ENCODE measurements around the gene AGPAT3. TPM values are rescaled to one million over a fixed set of nuclear protein-coding genes. Genes with fewer than 3 reads are reported as not detected.

Gene AGPAT3
- total RNA-seq, 1 donor, result 47.4 TPM

DNA sequence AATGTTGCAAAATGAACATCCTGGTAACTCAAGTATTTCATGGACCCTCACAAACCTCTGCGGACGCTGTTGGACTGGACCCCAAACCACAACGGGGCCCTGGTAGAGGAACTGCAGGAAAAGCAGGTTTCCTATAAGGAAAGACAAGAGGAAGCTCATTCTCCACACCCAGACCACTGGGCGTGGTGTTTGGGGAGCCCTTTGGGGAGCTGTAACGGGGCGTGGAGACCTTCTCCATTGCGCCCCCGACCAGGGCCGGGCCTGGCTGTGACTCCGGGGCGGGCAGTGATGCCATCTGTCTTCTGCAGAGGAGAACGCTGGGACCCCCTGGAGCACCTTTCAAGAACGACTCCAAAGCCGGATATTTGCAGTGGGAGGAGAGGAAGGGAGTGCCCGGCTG, 30.0 kb upstream of the AGPAT3 start:
- Histone ChIP-seq H3K36me3 (ENCODE audit: insufficient read depth, low read length) (no peaks in the 10 kb centered on the region), H3K79me2 (ENCODE audit: insufficient read depth, low read length) (no peaks in the 10 kb centered on the region), H3K4me2 (ENCODE audit: insufficient read depth, low read length) (no peak overlapping the region), H3K9me3 (ENCODE audit: low read depth, low read length) (no peaks in the 10 kb centered on the region), H3K27ac (ENCODE audit: low read depth, low read length) (no peak overlapping the region), H2AFZ (ENCODE audit: low read length) (no peak overlapping the region), H3K4me1 (ENCODE audit: insufficient read depth, low read length) (no peaks in the 10 kb centered on the region), H3K4me3 (ENCODE audit: insufficient read depth, low read length) (no peak overlapping the region), H3K27me3 (ENCODE audit: insufficient read depth, low read length) (peaks cover 19% of the 10 kb centered on the region), H4K20me1 (ENCODE audit: insufficient read depth, low read length) (no peaks in the 10 kb centered on the region)
- no peak for DNase-seq (ENCODE audit: insufficient read length, low spot score, missing footprints)
- TF ChIP-seq, protein P1, sequence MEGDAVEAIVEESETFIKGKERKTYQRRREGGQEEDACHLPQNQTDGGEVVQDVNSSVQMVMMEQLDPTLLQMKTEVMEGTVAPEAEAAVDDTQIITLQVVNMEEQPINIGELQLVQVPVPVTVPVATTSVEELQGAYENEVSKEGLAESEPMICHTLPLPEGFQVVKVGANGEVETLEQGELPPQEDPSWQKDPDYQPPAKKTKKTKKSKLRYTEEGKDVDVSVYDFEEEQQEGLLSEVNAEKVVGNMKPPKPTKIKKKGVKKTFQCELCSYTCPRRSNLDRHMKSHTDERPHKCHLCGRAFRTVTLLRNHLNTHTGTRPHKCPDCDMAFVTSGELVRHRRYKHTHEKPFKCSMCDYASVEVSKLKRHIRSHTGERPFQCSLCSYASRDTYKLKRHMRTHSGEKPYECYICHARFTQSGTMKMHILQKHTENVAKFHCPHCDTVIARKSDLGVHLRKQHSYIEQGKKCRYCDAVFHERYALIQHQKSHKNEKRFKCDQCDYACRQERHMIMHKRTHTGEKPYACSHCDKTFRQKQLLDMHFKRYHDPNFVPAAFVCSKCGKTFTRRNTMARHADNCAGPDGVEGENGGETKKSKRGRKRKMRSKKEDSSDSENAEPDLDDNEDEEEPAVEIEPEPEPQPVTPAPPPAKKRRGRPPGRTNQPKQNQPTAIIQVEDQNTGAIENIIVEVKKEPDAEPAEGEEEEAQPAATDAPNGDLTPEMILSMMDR (IDR thresholded peaks at IDR 0.05; ENCODE audit: extremely low read depth, low read depth, low read length), result no peak

DNA sequence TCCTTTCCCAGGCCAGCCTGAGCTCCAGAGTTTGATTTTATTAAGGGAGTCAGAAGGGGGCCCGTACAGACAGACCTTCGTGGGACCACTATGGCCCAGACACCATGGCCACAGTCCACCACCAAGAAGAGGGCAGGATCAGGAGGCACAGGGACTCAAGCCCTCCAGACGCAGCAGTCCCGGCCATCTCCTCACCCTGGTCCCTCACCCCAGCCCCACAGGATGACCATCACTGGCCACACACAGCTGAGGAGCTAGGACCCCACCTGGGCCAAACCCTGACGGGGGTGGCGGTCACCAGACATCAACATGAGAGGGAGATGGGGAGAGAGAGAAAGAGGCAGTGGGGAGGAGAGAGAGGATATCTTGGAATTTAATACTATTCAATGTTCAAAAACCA, 29.2 kb upstream of the AGPAT3 start:
- H3K4me3 ChIP-seq (ENCODE audit: insufficient read depth, low read length), result no peak overlapping the region
- peaks cover 12% of the 10 kb centered on the region for H3K27me3 ChIP-seq (ENCODE audit: insufficient read depth, low read length)
- no peaks in the 10 kb centered on the region for H4K20me1 ChIP-seq (ENCODE audit: insufficient read depth, low read length)
- H3K79me2 ChIP-seq (ENCODE audit: insufficient read depth, low read length), result no peaks in the 10 kb centered on the region
- H3K36me3 ChIP-seq (ENCODE audit: insufficient read depth, low read length), result no peaks in the 10 kb centered on the region
- H3K4me1 ChIP-seq (ENCODE audit: insufficient read depth, low read length), result no peaks in the 10 kb centered on the region
- no peaks in the 10 kb centered on the region for H3K9me3 ChIP-seq (ENCODE audit: low read depth, low read length)
- DNase-seq (ENCODE audit: insufficient read length, low spot score, missing footprints), result peak; percentile 35
- no peak overlapping the region for H3K27ac ChIP-seq (ENCODE audit: low read depth, low read length)
- H2AFZ ChIP-seq (ENCODE audit: low read length), result no peak overlapping the region
- H3K4me2 ChIP-seq (ENCODE audit: insufficient read depth, low read length), result no peak overlapping the region
- TF ChIP-seq, protein P1 (IDR thresholded peaks at IDR 0.05; ENCODE audit: extremely low read depth, low read depth, low read length), result no peak

DNA sequence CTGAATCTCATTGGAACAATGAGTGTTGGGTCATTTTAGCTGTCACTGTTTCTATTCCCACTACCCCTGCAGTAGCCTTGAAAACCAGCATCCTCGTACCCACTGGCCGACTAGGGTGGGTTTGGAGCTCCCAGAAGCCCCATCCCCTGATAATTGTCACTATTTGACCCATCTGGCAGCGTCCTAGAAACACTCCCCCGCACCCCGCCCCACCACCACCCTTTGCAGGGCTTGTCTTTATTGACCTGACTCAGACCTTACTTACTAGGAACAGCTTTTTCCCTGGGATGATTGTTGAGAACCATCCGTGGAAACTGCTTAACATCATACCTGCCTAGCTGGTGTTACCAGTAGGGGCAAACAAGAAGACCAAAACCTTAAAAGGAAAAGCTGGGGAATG, 28.4 kb upstream of the AGPAT3 start:
- TF ChIP-seq, protein P1 (IDR thresholded peaks at IDR 0.05; ENCODE audit: extremely low read depth, low read depth, low read length), result no peak
- no peak overlapping the region for H2AFZ ChIP-seq (ENCODE audit: low read length)
- DNase-seq (ENCODE audit: insufficient read length, low spot score, missing footprints), result no peak
- H3K79me2 ChIP-seq (ENCODE audit: insufficient read depth, low read length), result no peaks in the 10 kb centered on the region
- H3K4me2 ChIP-seq (ENCODE audit: insufficient read depth, low read length), result no peak overlapping the region
- no peak overlapping the region for H3K4me3 ChIP-seq (ENCODE audit: insufficient read depth, low read length)
- no peaks in the 10 kb centered on the region for H3K9me3 ChIP-seq (ENCODE audit: low read depth, low read length)
- H3K27ac ChIP-seq (ENCODE audit: low read depth, low read length), result no peak overlapping the region
- H3K4me1 ChIP-seq (ENCODE audit: insufficient read depth, low read length), result no peaks in the 10 kb centered on the region
- H3K36me3 ChIP-seq (ENCODE audit: insufficient read depth, low read length), result no peaks in the 10 kb centered on the region
- H3K27me3 ChIP-seq (ENCODE audit: insufficient read depth, low read length), result peaks cover 7% of the 10 kb centered on the region
- H4K20me1 ChIP-seq (ENCODE audit: insufficient read depth, low read length), result no peaks in the 10 kb centered on the region

- Histone ChIP-seq H3K9me3 (ENCODE audit: low read depth, low read length) (no peaks in the 10 kb centered on the region), H4K20me1 (ENCODE audit: insufficient read depth, low read length) (no peaks in the 10 kb centered on the region), H3K27me3 (ENCODE audit: insufficient read depth, low read length) (peaks cover 7% of the 10 kb centered on the region), H2AFZ (ENCODE audit: low read length) (no peak overlapping the region), H3K36me3 (ENCODE audit: insufficient read depth, low read length) (no peaks in the 10 kb centered on the region), H3K4me3 (ENCODE audit: insufficient read depth, low read length) (no peak overlapping the region), H3K27ac (ENCODE audit: low read depth, low read length) (no peak overlapping the region), H3K4me1 (ENCODE audit: insufficient read depth, low read length) (no peaks in the 10 kb centered on the region), H3K4me2 (ENCODE audit: insufficient read depth, low read length) (no peak overlapping the region), H3K79me2 (ENCODE audit: insufficient read depth, low read length) (no peaks in the 10 kb centered on the region)
- no peak for DNase-seq (ENCODE audit: insufficient read length, low spot score, missing footprints)
- TF ChIP-seq, protein P1 (IDR thresholded peaks at IDR 0.05; ENCODE audit: extremely low read depth, low read depth, low read length), result no peak
Observed at GRCh38 chr21:43840259-43840658, 24.8 kb upstream of the AGPAT3 start.

All from osteoblast (primary cell).